H1 (cell line): Measurements from ENCODE around the gene TRIM52. TPM values are rescaled to one million over a fixed set of nuclear protein-coding genes. Genes with fewer than 3 reads are reported as not detected.

Experiments used
- SIRT6 ChIP-seq: IDR thresholded peaks from one replicate; pipeline ENCODE4 v1.7.1; 2012; ENCODE audit warnings: low read length, inconsistent platforms
- SP2 ChIP-seq: IDR thresholded peaks from 2 replicates; pipeline ENCODE4 v1.6.1; 2012; ENCODE audit warnings: mild to moderate bottlenecking, low read length, inconsistent platforms
- SUZ12 ChIP-seq: fragments of 200-600 bp; sonication (generic); IDR thresholded peaks from 2 replicates; pipeline ENCODE4 v1.6.1; 2012; ENCODE audit warnings: mild to moderate bottlenecking, inconsistent platforms, low read length, moderate library complexity, mixed read lengths
- polyA plus RNA-seq, 7 experiments: library from polyadenylated mRNA; depleted of rRNA in 3 of 7; stranded (reverse) in 5 of 7; unstranded in 2 of 7; fragments of >200 nt in 5 of 7; fragments of 200-250 nt in 2 of 7; gene quantifications; 1 replicate in 5 of 7; 2 replicates in 1 of 7; 4 replicates in 1 of 7; pipeline versions ENCODE4 v1.2.1 to v1.2.3, GENCODE V29; 2011 to 2013; ENCODE audit warnings: missing spikeins in 2 of 7, mixed read lengths in 2 of 7
- total RNA-seq: library from RNA; stranded (reverse); fragmentation: NEBNext Ultra II Directional; extraction: Animal tissue kit (Norgen Biotek cat#: 25700); gene quantifications from 2 replicates; pipeline ENCODE4 v1.2.1, GENCODE V29; 2021

TRIM52 gene
- total and polyA plus RNA-seq, 2 of the 8 experiments (the other 6 are each of a cell fraction or from before 2014, with no cell fraction given): 4.2 to 5.7 TPM

DNA sequence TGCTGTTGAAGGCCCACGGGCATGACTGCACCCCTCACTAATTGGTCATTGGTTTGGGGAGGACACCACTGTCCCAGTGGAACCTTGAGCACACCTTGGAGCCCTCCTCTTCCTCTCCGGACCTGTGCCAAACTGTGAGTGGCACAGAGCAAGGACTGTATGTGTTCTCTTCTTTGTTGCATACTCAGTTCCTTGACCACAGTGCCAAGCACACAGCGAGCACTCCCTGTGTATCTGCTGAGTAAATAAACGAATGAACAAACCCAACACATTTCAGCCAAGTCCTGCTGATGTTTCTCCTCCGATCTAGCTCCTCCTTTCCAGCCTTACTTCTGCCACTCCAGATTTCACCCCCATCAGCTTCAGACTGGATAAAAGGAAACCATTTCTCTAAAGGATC, 2.7 kb upstream of the TRIM52 start (continued):
- TF ChIP-seq SP2: no peak
- TF ChIP-seq SIRT6: no peak
- no peak for TF ChIP-seq SUZ12
